GM21515 (cell line): ENCODE results near the gene IFNA1.
"Not testable (repeated sequence)": the region's sequence is repeated elsewhere in the genome, so short reads cannot be mapped to it uniquely, and the experiment has no call there.

Experiments used
- ATAC-seq: cut with Tn5 transposase; IDR thresholded peaks from one replicate; pipeline ENCODE4 v1.9.1; 2021; ENCODE audit not compliant: unreplicated experiment

Gene IFNA1

GRCh38 chr9:21440139-21440538, at the start of gene IFNA1:
IFNA1 (plus strand) TSS chr9:21440439; CDS start chr9:21440508, 69 bp downstream.
- ATAC-seq = no peak

GRCh38 chr9:21392270-21392669, 48.0 kb upstream of the IFNA1 start:
- ATAC-seq = peak; percentile 65

- peak; percentile 75 for ATAC-seq
Measured at GRCh38 chr9:21395778-21396717, 44.2 kb upstream of the IFNA1 start.

GRCh38 chr9:21398955-21399489, 41.2 kb upstream of the IFNA1 start:
- ATAC-seq = no peak

GRCh38 chr9:21399956-21400355, 40.3 kb upstream of the IFNA1 start:
- ATAC-seq = no peak

GRCh38 chr9:21402386-21403251, 37.6 kb upstream of the IFNA1 start:
- ATAC-seq = no peak

- ATAC-seq = no peak
Measured at GRCh38 chr9:21404146-21404545, 36.1 kb upstream of the IFNA1 start.

GRCh38 chr9:21408817-21409216, 31.4 kb upstream of the IFNA1 start, which contains the start of gene IFNA8:
IFNA8 (plus strand) TSS chr9:21409117; CDS start chr9:21409177, 60 bp downstream.
- ATAC-seq = no peak

GRCh38 chr9:21412107-21412506, 28.1 kb upstream of the IFNA1 start:
- no peak for ATAC-seq

GRCh38 chr9:21413151-21413550, 27.1 kb upstream of the IFNA1 start:
- no peak for ATAC-seq

- ATAC-seq = no peak
Measured at GRCh38 chr9:21413624-21414023, 26.6 kb upstream of the IFNA1 start.

- ATAC-seq = no peak
Measured at GRCh38 chr9:21414220-21414940, 25.9 kb upstream of the IFNA1 start.

- no peak for ATAC-seq
Measured at GRCh38 chr9:21415493-21416267, 24.6 kb upstream of the IFNA1 start.

GRCh38 chr9:21428235-21428634, 12.0 kb upstream of the IFNA1 start:
- peak; percentile 62 for ATAC-seq

- ATAC-seq = no peak
Measured at GRCh38 chr9:21429191-21429590, 11.0 kb upstream of the IFNA1 start.

GRCh38 chr9:21432672-21433425, 7.4 kb upstream of the IFNA1 start:
- ATAC-seq = no peak

- ATAC-seq = no peak
Measured at GRCh38 chr9:21434202-21435014, 5.8 kb upstream of the IFNA1 start.

- not testable (repeated sequence) for ATAC-seq
Measured at GRCh38 chr9:21435015-21435383, 5.2 kb upstream of the IFNA1 start.
